Left lung (tissue), 10 donors: Measurements from ENCODE around the gene ZNF511. TPM values are rescaled to one million over a fixed set of nuclear protein-coding genes. Genes with fewer than 3 reads are reported as not detected.

Source experiments
- ATAC-seq: fragments of 200-7000 bp; cut with Tn5 transposase; one replicate; pipeline ENCODE4 v1.9.1; 2020; ENCODE audit warnings: moderate library complexity
- DNase-seq, 4 donors: peaks; one replicate each; pipeline ENCODE4 v3.0.0-alpha.2; 2013 to 2020
- H3K27ac ChIP-seq, 2 donors: fragments of 200-600 bp; sonication (generic) in 1 of 2; one replicate each; pipeline versions ENCODE4 v1.5.0 to v1.8.0; 2020 to 2021
- H3K27me3 ChIP-seq, 2 donors: fragments of 200-600 bp; sonication (generic) in 1 of 2; one replicate each; pipeline versions ENCODE4 v1.5.0 to v1.8.0; 2020 to 2021
- H3K36me3 ChIP-seq, 2 donors: fragments of 200-600 bp; sonication (generic) in 1 of 2; one replicate each; pipeline versions ENCODE4 v1.5.0 to v1.8.0; 2020 to 2021
- H3K4me1 ChIP-seq, 2 donors: fragments of 200-600 bp; one replicate each; pipeline ENCODE4 v1.8.0; 2021
- H3K4me3 ChIP-seq, 2 donors: fragments of 200-600 bp; sonication (generic) in 1 of 2; one replicate each; pipeline versions ENCODE4 v1.5.0 to v1.8.0; 2020 to 2021; ENCODE audit warnings: mild to moderate bottlenecking in 1 of 2
- H3K9me3 ChIP-seq, 2 donors: fragments of 200-600 bp; sonication (generic) in 1 of 2; one replicate each; pipeline versions ENCODE4 v1.5.0 to v1.8.0; 2020 to 2021
- intact Hi-C, 2 donors: fragments of 100-400 bp; cut with DNase I; formaldehyde crosslinking; loops; one replicate each; pipeline versions ENCODE4 v1.11.2 to v1.14.2; 2022
- polyA plus RNA-seq, 6 donors: library from polyadenylated mRNA; unstranded; fragments of 120-200 nt; gene quantifications; one replicate each; pipeline ENCODE4 v1.2.1, GENCODE V29; 2013; ENCODE audit not compliant: insufficient read length in 6 of 6
- total RNA-seq, 2 donors: library from RNA; stranded (reverse); fragmentation: NEBNext Ultra II Directional; extraction: Animal tissue kit (Norgen Biotek cat#: 25700); gene quantifications; one replicate each; pipeline ENCODE4 v1.2.1, GENCODE V29; 2021
- TF ChIP-seq, protein P1 (sequence below), 2 donors: fragments of 200-600 bp; sonication (generic) in 1 of 2; IDR thresholded peaks; one replicate each; pipeline versions ENCODE4 v1.5.0 to v1.8.0; 2021; ENCODE audit warnings: antibody characterized with exemption in 2 of 2
- donor health status: DM: no; HTN: yes; CAD: no.
- donor health status: DM: no; HTN: no; CAD: no.

The ZNF511 gene
- total and polyA plus RNA-seq, 8 donors: 34.3 to 48.5 (median 42.3) TPM

DNA sequence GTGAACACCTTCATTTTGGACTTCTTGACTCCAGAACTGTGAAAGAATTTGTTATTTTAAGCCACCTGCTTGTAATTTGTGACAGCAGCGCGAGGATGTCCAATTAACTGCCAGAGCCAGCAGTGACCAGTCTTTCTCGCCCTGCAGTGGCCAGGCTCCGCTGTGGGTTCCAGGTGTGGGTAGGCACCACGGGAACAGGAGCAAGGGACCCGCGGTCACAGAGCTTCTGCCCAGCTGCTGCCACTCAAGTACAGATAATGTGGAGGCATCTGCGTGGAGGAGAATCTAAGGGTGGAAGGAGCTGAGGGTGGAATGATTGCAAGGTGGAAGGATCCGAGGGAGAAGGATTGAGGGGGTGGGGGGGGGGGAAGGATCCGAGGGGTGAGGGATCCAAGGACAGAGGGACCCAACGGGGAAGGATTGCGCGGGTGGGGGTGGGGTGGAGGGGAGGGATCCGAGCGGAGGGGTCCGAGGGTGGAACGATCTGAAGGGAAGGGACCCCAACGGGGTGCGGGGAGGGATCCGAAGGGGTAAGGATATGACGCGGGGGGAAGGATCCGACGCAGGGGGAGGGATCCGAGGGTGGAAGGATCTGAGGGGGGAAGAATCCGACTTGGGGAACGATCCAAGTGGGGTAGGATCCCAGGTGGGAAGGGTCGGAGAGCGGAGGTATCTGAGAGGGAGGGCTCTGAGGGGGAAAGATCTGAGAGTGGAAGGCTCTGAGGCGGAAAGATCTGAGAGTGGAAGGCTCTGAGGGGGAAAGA, 24.4 kb downstream of the ZNF511 start:
- no peaks in the 10 kb centered on the region for H3K36me3 ChIP-seq
- ATAC-seq (no peak), DNase-seq (peak in 1 of 4 donors; percentile 49)
- TF ChIP-seq, protein P1, sequence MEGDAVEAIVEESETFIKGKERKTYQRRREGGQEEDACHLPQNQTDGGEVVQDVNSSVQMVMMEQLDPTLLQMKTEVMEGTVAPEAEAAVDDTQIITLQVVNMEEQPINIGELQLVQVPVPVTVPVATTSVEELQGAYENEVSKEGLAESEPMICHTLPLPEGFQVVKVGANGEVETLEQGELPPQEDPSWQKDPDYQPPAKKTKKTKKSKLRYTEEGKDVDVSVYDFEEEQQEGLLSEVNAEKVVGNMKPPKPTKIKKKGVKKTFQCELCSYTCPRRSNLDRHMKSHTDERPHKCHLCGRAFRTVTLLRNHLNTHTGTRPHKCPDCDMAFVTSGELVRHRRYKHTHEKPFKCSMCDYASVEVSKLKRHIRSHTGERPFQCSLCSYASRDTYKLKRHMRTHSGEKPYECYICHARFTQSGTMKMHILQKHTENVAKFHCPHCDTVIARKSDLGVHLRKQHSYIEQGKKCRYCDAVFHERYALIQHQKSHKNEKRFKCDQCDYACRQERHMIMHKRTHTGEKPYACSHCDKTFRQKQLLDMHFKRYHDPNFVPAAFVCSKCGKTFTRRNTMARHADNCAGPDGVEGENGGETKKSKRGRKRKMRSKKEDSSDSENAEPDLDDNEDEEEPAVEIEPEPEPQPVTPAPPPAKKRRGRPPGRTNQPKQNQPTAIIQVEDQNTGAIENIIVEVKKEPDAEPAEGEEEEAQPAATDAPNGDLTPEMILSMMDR (IDR thresholded peaks at IDR 0.05): no peak
- no peak overlapping the region for H3K27ac ChIP-seq
- peaks cover 10 to 30% of the 10 kb centered on the region in 2 donors for H3K4me1 ChIP-seq
- intact Hi-C loops: no loop called here
- H3K27me3 ChIP-seq: peaks cover 43 to 85% of the 10 kb centered on the region in 2 donors
- no peak overlapping the region for H3K4me3 ChIP-seq
- no peaks in the 10 kb centered on the region for H3K9me3 ChIP-seq

DNA sequence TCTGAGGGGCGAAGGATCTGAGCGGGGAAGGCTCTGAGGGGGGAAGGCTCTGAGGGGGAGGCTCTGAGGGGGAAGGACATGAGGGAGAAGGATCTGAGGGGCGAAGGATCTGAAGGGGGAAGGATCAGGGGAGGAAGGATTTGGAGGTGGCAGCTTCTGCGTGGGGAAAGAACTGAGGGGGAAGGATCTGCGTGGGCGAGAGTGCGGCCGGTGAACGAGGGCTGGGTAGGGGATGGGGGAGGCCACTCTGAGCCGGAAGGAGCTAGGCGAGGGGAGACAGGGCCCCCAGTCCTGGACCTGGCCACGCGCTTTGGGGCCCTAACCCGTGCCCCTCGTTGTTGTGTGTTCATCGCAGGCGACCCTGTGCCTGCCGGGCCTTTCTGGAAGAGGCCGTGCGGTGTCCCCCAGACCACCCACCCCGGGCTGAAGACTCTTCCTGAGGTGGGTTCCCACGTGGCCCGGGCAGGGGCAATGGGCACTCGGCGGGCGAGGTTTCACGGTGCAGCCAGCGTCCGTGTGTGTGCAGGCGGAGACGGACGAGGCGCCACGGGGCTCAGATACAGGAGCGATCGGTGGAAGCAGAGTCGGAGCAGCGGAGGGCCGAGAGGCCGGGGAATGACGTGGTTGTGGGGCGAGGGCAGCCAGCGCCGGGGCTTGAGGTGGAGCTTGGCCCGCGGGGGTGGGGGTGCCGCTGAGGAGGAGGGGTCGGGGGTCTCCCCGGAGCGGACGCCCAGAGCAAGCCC, 26.0 kb downstream of the ZNF511 start:
- no peak overlapping the region for H3K27ac ChIP-seq
- intact Hi-C loops: no loop called here
- H3K4me3 ChIP-seq: peak overlapping the region; percentile 9 to 28
- peak; percentile 30 for ATAC-seq
- TF ChIP-seq, protein P1 (IDR thresholded peaks at IDR 0.05): no peak
- H3K4me1 ChIP-seq: peaks cover 10 to 27% of the 10 kb centered on the region in 2 donors
- H3K27me3 ChIP-seq: peaks cover 32 to 70% of the 10 kb centered on the region in 2 donors
- H3K36me3 ChIP-seq: no peaks in the 10 kb centered on the region
- DNase-seq: peak in 2 of 4 donors; percentile 18 to 77
- H3K9me3 ChIP-seq: no peaks in the 10 kb centered on the region

GRCh38 chr10:133335246-133336117, 26.8 kb downstream of the ZNF511 start:
- peaks cover 32 to 72% of the 10 kb centered on the region in 2 donors for H3K27me3 ChIP-seq
- no peaks in the 10 kb centered on the region for H3K36me3 ChIP-seq
- H3K4me3 ChIP-seq: peak overlapping the region; percentile 9 to 28
- TF ChIP-seq, protein P1 (IDR thresholded peaks at IDR 0.05): no peak
- DNase-seq (peak; percentile 51 to 81 (median 64)), ATAC-seq (peak; percentile 50)
- peaks cover 10 to 22% of the 10 kb centered on the region in 2 donors for H3K4me1 ChIP-seq
- no peak overlapping the region for H3K27ac ChIP-seq
- H3K9me3 ChIP-seq: no peaks in the 10 kb centered on the region
- intact Hi-C loops: no loop called here

DNA sequence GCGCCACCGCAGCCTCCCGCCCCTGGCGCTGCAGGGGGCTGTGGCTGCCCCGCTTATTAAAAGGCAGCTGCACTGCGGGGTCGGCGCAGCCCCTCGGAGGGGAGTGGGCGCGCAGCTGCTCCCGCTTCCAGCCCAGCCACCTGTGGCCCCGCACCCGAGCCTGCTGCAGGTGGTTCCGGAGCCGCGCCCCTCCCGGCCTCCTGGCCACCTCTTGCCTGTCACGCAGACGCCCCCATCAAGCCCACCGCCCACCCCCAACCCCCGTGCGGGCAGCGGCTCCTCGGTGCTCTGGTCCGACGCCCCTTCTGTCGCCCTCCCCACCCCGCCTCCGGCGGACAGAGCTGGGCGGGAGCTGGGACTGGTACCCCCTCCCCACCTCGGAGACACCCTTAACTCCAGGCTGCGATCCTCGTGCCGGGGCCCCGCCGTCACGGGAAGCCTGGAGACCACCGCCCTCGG, 27.4 kb downstream of the ZNF511 start:
- DNase-seq: peak in 1 of 4 donors; percentile 70
- peaks cover 32 to 72% of the 10 kb centered on the region in 2 donors for H3K27me3 ChIP-seq
- TF ChIP-seq, protein P1 (IDR thresholded peaks at IDR 0.05): no peak
- intact Hi-C loops: no loop called here
- H3K36me3 ChIP-seq: no peaks in the 10 kb centered on the region
- no peaks in the 10 kb centered on the region for H3K9me3 ChIP-seq
- H3K4me1 ChIP-seq: peaks cover 10 to 22% of the 10 kb centered on the region in 2 donors
- H3K4me3 ChIP-seq: peak overlapping the region in 1 of 2 donors; percentile 28
- no peak overlapping the region for H3K27ac ChIP-seq
- ATAC-seq: no peak
